LNCaP clone FGC (cell line): ENCODE results near the gene CCDC70.

Source experiments
- DNase-seq: peaks from one replicate; pipeline ENCODE4 v3.0.0-alpha.2; 2011; ENCODE audit warnings: low read depth
- H3K4me3 ChIP-seq: 2 replicates; pipeline ENCODE4 v1.5.1; 2011; ENCODE audit warnings: mild to moderate bottlenecking, low read depth, low read length, control low read depth
- TF ChIP-seq, protein P1 (sequence below): IDR thresholded peaks from 2 replicates; pipeline ENCODE4 v1.5.1; 2012; ENCODE audit warnings: mild to moderate bottlenecking; ENCODE audit not compliant: control insufficient read depth, insufficient read depth; ENCODE audit errors: extremely low read depth

CCDC70 gene

DNA sequence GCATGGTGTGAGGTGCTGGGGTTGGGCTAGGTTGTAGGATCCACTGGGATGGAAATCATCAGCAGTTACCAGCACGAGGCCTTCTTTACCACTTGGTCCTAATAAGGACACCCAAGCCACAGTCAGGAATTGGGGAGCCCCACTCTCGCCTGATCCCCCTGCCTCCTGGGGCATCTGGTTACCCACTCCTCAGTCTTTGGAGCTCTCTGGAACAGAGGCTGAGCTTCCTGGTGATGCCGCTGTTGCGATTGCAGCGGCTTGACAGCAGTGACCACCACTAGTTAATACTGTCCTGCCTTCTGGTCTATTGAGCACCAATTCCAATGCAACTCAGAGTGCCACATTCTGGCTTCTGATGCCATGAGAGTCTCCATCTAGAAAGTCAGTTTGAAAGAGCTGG, 30.2 kb upstream of the CCDC70 start:
- H3K4me3 ChIP-seq = no peak overlapping the region
- DNase-seq = no peak
- TF ChIP-seq, protein P1, sequence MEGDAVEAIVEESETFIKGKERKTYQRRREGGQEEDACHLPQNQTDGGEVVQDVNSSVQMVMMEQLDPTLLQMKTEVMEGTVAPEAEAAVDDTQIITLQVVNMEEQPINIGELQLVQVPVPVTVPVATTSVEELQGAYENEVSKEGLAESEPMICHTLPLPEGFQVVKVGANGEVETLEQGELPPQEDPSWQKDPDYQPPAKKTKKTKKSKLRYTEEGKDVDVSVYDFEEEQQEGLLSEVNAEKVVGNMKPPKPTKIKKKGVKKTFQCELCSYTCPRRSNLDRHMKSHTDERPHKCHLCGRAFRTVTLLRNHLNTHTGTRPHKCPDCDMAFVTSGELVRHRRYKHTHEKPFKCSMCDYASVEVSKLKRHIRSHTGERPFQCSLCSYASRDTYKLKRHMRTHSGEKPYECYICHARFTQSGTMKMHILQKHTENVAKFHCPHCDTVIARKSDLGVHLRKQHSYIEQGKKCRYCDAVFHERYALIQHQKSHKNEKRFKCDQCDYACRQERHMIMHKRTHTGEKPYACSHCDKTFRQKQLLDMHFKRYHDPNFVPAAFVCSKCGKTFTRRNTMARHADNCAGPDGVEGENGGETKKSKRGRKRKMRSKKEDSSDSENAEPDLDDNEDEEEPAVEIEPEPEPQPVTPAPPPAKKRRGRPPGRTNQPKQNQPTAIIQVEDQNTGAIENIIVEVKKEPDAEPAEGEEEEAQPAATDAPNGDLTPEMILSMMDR = no peak

GRCh38 chr13:51832471-51833152, 29.2 kb upstream of the CCDC70 start:
- no peak overlapping the region for H3K4me3 ChIP-seq
- TF ChIP-seq, protein P1 = peak; percentile 44
- no peak for DNase-seq

DNA sequence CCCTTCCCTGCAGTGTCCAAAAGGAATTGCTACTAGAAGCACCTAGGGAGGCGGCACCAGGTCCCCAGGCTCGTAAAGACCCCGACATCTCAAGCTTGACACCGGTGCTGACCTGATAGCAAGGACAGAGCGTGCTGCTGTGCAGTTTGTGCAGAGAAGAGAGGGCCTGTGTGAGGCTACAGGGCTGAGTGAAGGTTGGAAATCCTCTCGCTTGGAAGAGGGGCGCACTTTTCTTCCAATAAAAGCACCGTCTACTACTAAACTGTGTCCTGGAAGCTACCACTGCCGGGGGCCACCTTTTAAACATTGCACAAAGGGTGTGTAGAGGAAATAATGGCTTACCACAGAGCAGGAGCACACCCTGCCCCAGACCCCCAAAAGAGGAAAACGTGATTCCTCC, 27.8 kb upstream of the CCDC70 start:
- TF ChIP-seq, protein P1 = no peak
- H3K4me3 ChIP-seq = no peak overlapping the region
- no peak for DNase-seq

DNA sequence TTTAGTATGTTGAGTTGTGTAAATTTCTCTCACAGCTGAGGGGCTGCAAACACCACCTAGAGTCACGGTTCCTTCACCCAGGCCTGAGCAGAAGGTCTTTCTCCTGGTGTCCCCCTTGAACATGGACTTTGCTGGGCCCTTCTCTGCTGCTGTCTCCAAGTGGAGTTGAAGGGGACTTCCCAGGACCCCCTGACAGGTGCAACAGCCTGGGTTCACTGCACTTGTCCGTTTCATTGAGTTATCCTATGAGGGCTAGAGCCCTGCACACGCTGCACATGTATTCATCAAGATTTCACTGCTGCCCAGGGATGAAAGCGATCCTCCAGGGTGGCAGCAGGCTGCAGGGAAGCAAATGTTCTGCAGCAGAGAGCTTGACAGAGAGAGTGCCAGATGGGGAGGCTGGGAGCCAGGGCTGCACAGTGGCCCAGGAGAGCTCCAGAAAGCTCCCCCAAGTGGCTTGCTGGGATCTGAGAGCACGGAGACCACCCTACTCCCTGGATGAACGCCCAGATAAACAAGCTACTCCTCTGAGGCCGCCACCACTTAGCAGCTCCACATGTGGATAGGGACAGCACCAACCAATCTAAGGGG, 27.1 kb upstream of the CCDC70 start:
- TF ChIP-seq, protein P1 = no peak

GRCh38 chr13:51837016-51837415, 24.8 kb upstream of the CCDC70 start:
- no peak overlapping the region for H3K4me3 ChIP-seq
- TF ChIP-seq, protein P1 = no peak
- no peak for DNase-seq

More for the DNA sequence above, 27.1 kb upstream of the CCDC70 start:
- no peak for DNase-seq
- H3K4me3 ChIP-seq = no peak overlapping the region

GRCh38 chr13:51838240-51838846, 23.4 kb upstream of the CCDC70 start:
- DNase-seq = no peak
- no peak overlapping the region for H3K4me3 ChIP-seq
- TF ChIP-seq, protein P1 = no peak
